Retinal pigment epithelial cell (primary cell): ENCODE data around the gene PHYKPL.

Experiments
- DNase-seq: peaks from one replicate; pipeline ENCODE4 v3.0.0-alpha.2; 2010; ENCODE audit warnings: low read depth
- H3K4me3 ChIP-seq: 2 replicates; pipeline ENCODE4 v1.5.1; 2011; ENCODE audit warnings: mild to moderate bottlenecking, low read length, control low read depth, moderate library complexity
- CTCF ChIP-seq: conservative IDR thresholded peaks from 2 replicates; pipeline ENCODE4 v1.5.1; 2011; ENCODE audit warnings: low read depth, low read length, control low read depth, inconsistent platforms

PHYKPL gene

GRCh38 chr5:178228609-178229008 lies 4.0 kb downstream of the PHYKPL start:
- TF ChIP-seq CTCF, result no peak
- no peak overlapping the region for H3K4me3 ChIP-seq

GRCh38 chr5:178227929-178228328 lies 4.7 kb downstream of the PHYKPL start:
- H3K4me3 ChIP-seq, result no peak overlapping the region
- DNase-seq, result no peak
- no peak for TF ChIP-seq CTCF

More at GRCh38 chr5:178228609-178229008, 4.0 kb downstream of the PHYKPL start:
- no peak for DNase-seq

- no peak for TF ChIP-seq CTCF
- DNase-seq, result no peak
- no peak overlapping the region for H3K4me3 ChIP-seq
Measured at GRCh38 chr5:178227138-178227659, 5.4 kb downstream of the PHYKPL start.

- no peak for TF ChIP-seq CTCF
- DNase-seq, result no peak
- no peak overlapping the region for H3K4me3 ChIP-seq
Measured at GRCh38 chr5:178225174-178225573, 7.4 kb downstream of the PHYKPL start.

GRCh38 chr5:178224403-178224802 lies 8.2 kb downstream of the PHYKPL start:
- DNase-seq, result no peak
- no peak for TF ChIP-seq CTCF
- H3K4me3 ChIP-seq, result no peak overlapping the region

GRCh38 chr5:178223828-178224335 lies 8.7 kb downstream of the PHYKPL start:
- DNase-seq, result peak; percentile 55

More at GRCh38 chr5:178223828-178224335, 8.7 kb downstream of the PHYKPL start:
- H3K4me3 ChIP-seq, result no peak overlapping the region
- peak; percentile 32 for TF ChIP-seq CTCF
